ENCODE data around the gene PRKCE. TPM values are rescaled to one million over a fixed set of nuclear protein-coding genes. Genes with fewer than 3 reads are reported as not detected.

Gene PRKCE
- polyA plus RNA-seq, 1 of the 3 experiments (the other 2 are of a cell fraction) = 16.3 TPM

- ChIA-PET CTCF (interaction anchor here (0.9 to 2.7 kb wide), 3 partner anchors 11 to 72 kb away, joined by 3 to 10 read pairs (median 4); no protein-coding TSS in a partner anchor), POLR2A (interaction anchor here (0.6 kb wide), 1 partner anchor 54 kb away, joined by 3 read pairs; no protein-coding TSS in a partner anchor)
- Histone ChIP-seq H3K27ac (ENCODE audit: low read depth in 2 of 2, low read length in 1 of 2) (no peak overlapping the region), H2AFZ (ENCODE audit: low read depth) (no peak overlapping the region), H3K9me3 (no peaks in the 10 kb centered on the region), H3K36me3 (replicated peaks in 1 of 2; ENCODE audit: control insufficient read depth in 1 of 2, insufficient read depth in 2 of 2, low read length in 1 of 2) (no peaks in the 10 kb centered on the region), H3K4me1 (ENCODE audit: control insufficient read depth in 1 of 2, insufficient read depth in 2 of 2, low read depth in 1 of 2, low read length in 1 of 2) (peaks cover 10 to 30% of the 10 kb centered on the region in 2 experiments; a peak in 3 of 4 replicates), H3K9me2 (no peaks in the 10 kb centered on the region), H3K79me2 (ENCODE audit: insufficient read depth) (no peaks in the 10 kb centered on the region), H3K4me3 (ENCODE audit: low read depth in 2 of 2, low read length in 1 of 2) (no peak overlapping the region), H3K4me2 (no peak overlapping the region), H4K20me1 (ENCODE audit: insufficient read depth) (no peaks in the 10 kb centered on the region), H3K9ac (no peak overlapping the region), H3F3A (replicated peaks; ENCODE audit: insufficient read depth) (peaks cover 12% of the 10 kb centered on the region), H3K27me3 (ENCODE audit: insufficient read depth) (no peaks in the 10 kb centered on the region)
- no peak for DNase-seq
- TF ChIP-seq MXI1 (IDR thresholded peaks at IDR 0.05; ENCODE audit: low read depth, low read length) (no peak), IRF3 (IDR thresholded peaks at IDR 0.05; ENCODE audit: low read depth, low read length) (no peak), USF1 (IDR thresholded peaks at IDR 0.05; ENCODE audit: borderline replicate concordance, low read depth) (no peak), MAX (IDR thresholded peaks at IDR 0.05; ENCODE audit: low read depth) (no peak), ZBTB33 (IDR thresholded peaks at IDR 0.05; ENCODE audit: borderline replicate concordance, low read depth) (no peak), RXRA (IDR thresholded peaks at IDR 0.05; ENCODE audit: borderline replicate concordance, low read depth) (no peak), MEF2A (IDR thresholded peaks at IDR 0.05; ENCODE audit: borderline replicate concordance, low read depth) (no peak), NRF1 (IDR thresholded peaks at IDR 0.05; ENCODE audit: low read depth, low read length) (no peak), EZH2phosphoT487 (IDR thresholded peaks at IDR 0.05; ENCODE audit: borderline replicate concordance, low read depth) (no peak), TEAD4 (IDR thresholded peaks at IDR 0.05; ENCODE audit: borderline replicate concordance, insufficient read depth) (no peak), RCOR1 (IDR thresholded peaks at IDR 0.05; ENCODE audit: low read length) (no peak), GATA2 (CRISPR knock-in tag; IDR thresholded peaks at IDR 0.05) (no peak)
- WGBS (ENCODE audit: low lambda C conversion rate) = 94% methylated on average over 2 of the region's 2 CpGs
Measured at GRCh38 chr2:45851111-45851510, 199.6 kb downstream of the PRKCE start.

All from SK-N-SH (cell line).